Suprapubic skin (tissue), 3 donors: ENCODE data around the gene STXBP5.

ENCODE experiments used
- POLR2A ChIP-seq, 2 donors: fragments of 450-650 bp; IDR thresholded peaks; one replicate each; pipeline ENCODE4 v1.6.1; 2017; ENCODE audit warnings: antibody characterized with exemption in 2 of 2, mild to moderate bottlenecking in 2 of 2, moderate library complexity in 2 of 2
- TF ChIP-seq, protein P1 (sequence below), 2 donors: fragments of 200-600 bp in 1 of 2; fragments of 450-650 bp in 1 of 2; sonication (generic) in 1 of 2; IDR thresholded peaks; one replicate each; pipeline ENCODE4 v1.5.1; 2016 to 2019; ENCODE audit warnings: antibody characterized with exemption in 2 of 2, mild to moderate bottlenecking in 1 of 2, moderate library complexity in 1 of 2

- no peak for TF ChIP-seq POLR2A (IDR thresholded peaks at IDR 0.05)
- TF ChIP-seq, protein P1, sequence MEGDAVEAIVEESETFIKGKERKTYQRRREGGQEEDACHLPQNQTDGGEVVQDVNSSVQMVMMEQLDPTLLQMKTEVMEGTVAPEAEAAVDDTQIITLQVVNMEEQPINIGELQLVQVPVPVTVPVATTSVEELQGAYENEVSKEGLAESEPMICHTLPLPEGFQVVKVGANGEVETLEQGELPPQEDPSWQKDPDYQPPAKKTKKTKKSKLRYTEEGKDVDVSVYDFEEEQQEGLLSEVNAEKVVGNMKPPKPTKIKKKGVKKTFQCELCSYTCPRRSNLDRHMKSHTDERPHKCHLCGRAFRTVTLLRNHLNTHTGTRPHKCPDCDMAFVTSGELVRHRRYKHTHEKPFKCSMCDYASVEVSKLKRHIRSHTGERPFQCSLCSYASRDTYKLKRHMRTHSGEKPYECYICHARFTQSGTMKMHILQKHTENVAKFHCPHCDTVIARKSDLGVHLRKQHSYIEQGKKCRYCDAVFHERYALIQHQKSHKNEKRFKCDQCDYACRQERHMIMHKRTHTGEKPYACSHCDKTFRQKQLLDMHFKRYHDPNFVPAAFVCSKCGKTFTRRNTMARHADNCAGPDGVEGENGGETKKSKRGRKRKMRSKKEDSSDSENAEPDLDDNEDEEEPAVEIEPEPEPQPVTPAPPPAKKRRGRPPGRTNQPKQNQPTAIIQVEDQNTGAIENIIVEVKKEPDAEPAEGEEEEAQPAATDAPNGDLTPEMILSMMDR (IDR thresholded peaks at IDR 0.05), result no peak
These were observed 19.5 kb downstream of the STXBP5 start for GRCh38 chr6:147223736-147224135.
